WTC11 (cell line): ENCODE data around the gene SCAMP3. TPM values are rescaled to one million over a fixed set of nuclear protein-coding genes. Genes with fewer than 3 reads are reported as not detected.

Experiments
- ARID4B ChIP-seq: sonication (generic); formaldehyde crosslinking; IDR thresholded peaks from 2 replicates; pipeline ENCODE4 v1.8.0; 2023; ENCODE audit warnings: missing genetic modification reagents, mild to moderate bottlenecking, borderline replicate concordance
- ATF1 ChIP-seq: sonication (generic); formaldehyde crosslinking; IDR thresholded peaks from 2 replicates; pipeline ENCODE4 v1.8.1; 2023; ENCODE audit warnings: mild to moderate bottlenecking, moderate library complexity, missing genetic modification reagents
- CBFB ChIP-seq: sonication (generic); formaldehyde crosslinking; IDR thresholded peaks from 2 replicates; pipeline ENCODE4 v1.8.1; 2022; ENCODE audit warnings: mild to moderate bottlenecking, low read depth, missing genetic modification reagents
- CTCF ChIP-seq: fragments of 200-600 bp; IDR thresholded peaks from 2 replicates; pipeline ENCODE4 v1.8.0; 2022; ENCODE audit warnings: antibody characterized with exemption
- EMX1 ChIP-seq: fragments of 250-450 bp; sonication (Bioruptor Pico); IDR thresholded peaks from 2 replicates; pipeline ENCODE4 v1.8.0; 2021; ENCODE audit warnings: mild to moderate bottlenecking
- GTF2I ChIP-seq: fragments of 250-450 bp; sonication (Bioruptor Pico); conservative IDR thresholded peaks from 2 replicates; pipeline ENCODE4 v1.4.0; 2021; ENCODE audit warnings: mild to moderate bottlenecking
- HMGA2 ChIP-seq: fragments of 250-450 bp; sonication (Bioruptor Pico); IDR thresholded peaks from 2 replicates; pipeline ENCODE4 v1.4.0; 2021; ENCODE audit warnings: mild to moderate bottlenecking, moderate library complexity
- HMGXB4 ChIP-seq: sonication (generic); formaldehyde crosslinking; IDR thresholded peaks from 2 replicates; pipeline ENCODE4 v1.8.1; 2023; ENCODE audit warnings: mild to moderate bottlenecking, moderate library complexity, missing genetic modification reagents
- IRF1 ChIP-seq: sonication (generic); formaldehyde crosslinking; IDR thresholded peaks from 2 replicates; pipeline ENCODE4 v1.8.0; 2023; ENCODE audit warnings: missing genetic modification reagents
- IRF2 ChIP-seq: sonication (generic); formaldehyde crosslinking; IDR thresholded peaks from 2 replicates; pipeline ENCODE4 v1.8.0; 2022; ENCODE audit warnings: low read depth, missing genetic modification reagents, borderline replicate concordance
- JAZF1 ChIP-seq: fragments of 250-450 bp; sonication (Bioruptor Pico); IDR thresholded peaks from 2 replicates; pipeline ENCODE4 v1.9.0; 2021; ENCODE audit warnings: moderate library complexity, mild to moderate bottlenecking, inconsistent platforms
- JUN ChIP-seq: sonication (generic); formaldehyde crosslinking; IDR thresholded peaks from 2 replicates; pipeline ENCODE4 v1.8.0; 2023; ENCODE audit warnings: mild to moderate bottlenecking, missing genetic modification reagents
- MXD4 ChIP-seq: fragments of 250-450 bp; sonication (Bioruptor Pico); IDR thresholded peaks from 2 replicates; pipeline ENCODE4 v1.8.0; 2021; ENCODE audit warnings: mild to moderate bottlenecking, moderate library complexity, borderline replicate concordance
- MYBL2 ChIP-seq: sonication (generic); formaldehyde crosslinking; IDR thresholded peaks from 2 replicates; pipeline ENCODE4 v1.8.1; 2023; ENCODE audit warnings: mild to moderate bottlenecking, moderate library complexity, missing genetic modification reagents
- NFE2L1 ChIP-seq: sonication (generic); formaldehyde crosslinking; IDR thresholded peaks from 2 replicates; pipeline ENCODE4 v1.8.1; 2023; ENCODE audit warnings: missing genetic modification reagents
- NR1H2 ChIP-seq: sonication (generic); formaldehyde crosslinking; IDR thresholded peaks from 2 replicates; pipeline ENCODE4 v1.9.0; 2021; ENCODE audit warnings: mild to moderate bottlenecking, moderate library complexity, missing genetic modification reagents
- OVOL2 ChIP-seq: fragments of 250-450 bp; sonication (Bioruptor Pico); IDR thresholded peaks from 2 replicates; pipeline ENCODE4 v1.9.0; 2021; ENCODE audit warnings: mild to moderate bottlenecking, borderline replicate concordance
- PRRX2 ChIP-seq: fragments of 250-450 bp; sonication (Bioruptor Pico); IDR thresholded peaks from 2 replicates; pipeline ENCODE4 v1.8.0; 2021; ENCODE audit warnings: mild to moderate bottlenecking
- RELA ChIP-seq: sonication (generic); formaldehyde crosslinking; IDR thresholded peaks from 2 replicates; pipeline ENCODE4 v1.8.1; 2022; ENCODE audit warnings: missing genetic modification reagents, mild to moderate bottlenecking, borderline replicate concordance
- TP53 ChIP-seq: sonication (generic); formaldehyde crosslinking; IDR thresholded peaks from 2 replicates; pipeline ENCODE4 v1.8.1; 2023; ENCODE audit warnings: mild to moderate bottlenecking, missing genetic modification reagents
- ZNF121 ChIP-seq: sonication (generic); formaldehyde crosslinking; IDR thresholded peaks from 2 replicates; pipeline ENCODE4 v1.8.0; 2023; ENCODE audit warnings: missing genetic modification reagents
- ZNF219 ChIP-seq: sonication (generic); formaldehyde crosslinking; IDR thresholded peaks from 2 replicates; pipeline ENCODE4 v1.8.0; 2023; ENCODE audit warnings: missing genetic modification reagents, mild to moderate bottlenecking, borderline replicate concordance
- ZNF416 ChIP-seq: fragments of 250-450 bp; sonication (Bioruptor Pico); IDR thresholded peaks from 2 replicates; pipeline ENCODE4 v1.9.0; 2021; ENCODE audit warnings: mild to moderate bottlenecking, inconsistent platforms
- total RNA-seq: library from RNA; stranded (reverse); gene quantifications from 3 replicates; pipeline ENCODE4 v1.2.3, GENCODE V29; 2021
- TF ChIP-seq, protein P1 (sequence below): sonication (generic); formaldehyde crosslinking; IDR thresholded peaks from 2 replicates; pipeline ENCODE4 v1.8.1; 2022; ENCODE audit warnings: low read depth, mild to moderate bottlenecking, moderate library complexity, missing genetic modification reagents, borderline replicate concordance
- TF ChIP-seq, protein P2 (sequence below): sonication (generic); formaldehyde crosslinking; conservative IDR thresholded peaks from 2 replicates; pipeline ENCODE4 v1.8.1; 2023; ENCODE audit warnings: mild to moderate bottlenecking, low read depth, missing genetic modification reagents, moderate library complexity
- TF ChIP-seq, protein P3 (sequence below): sonication (generic); formaldehyde crosslinking; IDR thresholded peaks from 2 replicates; pipeline ENCODE4 v1.8.0; 2022; ENCODE audit warnings: mild to moderate bottlenecking, missing genetic modification reagents

Gene SCAMP3
- total RNA-seq, 1 experiment from 2014 or later, result 58.8 TPM

DNA sequence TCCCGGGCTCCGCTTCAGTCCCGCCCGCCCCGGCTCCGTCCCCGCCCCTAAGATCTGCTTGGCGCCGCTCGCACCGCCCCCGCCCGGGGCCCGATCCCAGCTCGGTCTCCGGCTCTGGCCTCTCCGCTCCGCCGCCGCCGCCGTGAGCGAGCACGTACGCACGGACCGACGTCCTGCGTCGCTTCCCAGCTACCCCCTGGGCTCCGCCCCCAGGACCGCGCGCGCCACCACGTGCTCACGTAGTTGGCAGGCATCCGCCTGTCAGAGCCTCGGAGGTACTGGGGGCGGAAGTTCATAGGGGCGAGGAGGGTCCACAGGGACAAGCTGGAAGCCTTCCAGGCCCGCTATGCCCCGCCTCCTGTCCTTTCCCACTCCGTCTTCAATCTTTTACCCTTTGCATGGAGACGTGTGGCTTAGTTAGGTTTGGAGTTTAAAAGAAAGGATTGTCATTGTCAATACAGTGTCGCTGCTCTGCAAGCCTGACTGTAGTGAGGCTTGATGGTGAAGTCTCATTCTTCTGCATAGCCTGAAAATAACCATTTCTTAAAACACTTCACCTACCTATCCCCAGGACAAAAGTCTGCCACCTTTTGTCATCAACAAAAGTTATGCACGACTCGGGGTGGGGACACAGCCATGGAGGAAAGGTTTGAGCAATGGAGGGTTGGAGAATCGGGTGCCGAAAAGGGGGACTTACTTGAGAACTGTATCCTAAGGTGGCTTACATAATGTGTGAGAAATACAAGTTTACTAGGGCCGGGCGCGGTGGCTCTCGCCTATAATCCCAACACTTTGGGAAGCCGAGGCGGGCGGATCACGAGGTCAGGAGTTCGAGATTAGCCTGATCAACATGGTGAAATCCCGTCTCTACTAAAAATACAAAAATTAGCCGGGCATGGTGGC is 11.4 kb upstream of the SCAMP3 start, which contains the start of gene CLK2 (continued):
- TF ChIP-seq, protein P1, sequence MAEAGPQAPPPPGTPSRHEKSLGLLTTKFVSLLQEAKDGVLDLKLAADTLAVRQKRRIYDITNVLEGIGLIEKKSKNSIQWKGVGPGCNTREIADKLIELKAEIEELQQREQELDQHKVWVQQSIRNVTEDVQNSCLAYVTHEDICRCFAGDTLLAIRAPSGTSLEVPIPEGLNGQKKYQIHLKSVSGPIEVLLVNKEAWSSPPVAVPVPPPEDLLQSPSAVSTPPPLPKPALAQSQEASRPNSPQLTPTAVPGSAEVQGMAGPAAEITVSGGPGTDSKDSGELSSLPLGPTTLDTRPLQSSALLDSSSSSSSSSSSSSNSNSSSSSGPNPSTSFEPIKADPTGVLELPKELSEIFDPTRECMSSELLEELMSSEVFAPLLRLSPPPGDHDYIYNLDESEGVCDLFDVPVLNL (CRISPR knock-in tag), result no peak
- TF ChIP-seq HMGXB4 (CRISPR knock-in tag) (peak; percentile 71; the same call in 1 of the 2 replicates), HMGA2 (no peak), PRRX2 (CRISPR knock-in tag) (no peak), ZNF416 (no peak), IRF1 (CRISPR knock-in tag) (no peak; the same call in 1 of the 2 replicates), JUN (CRISPR knock-in tag) (no peak), RELA (CRISPR knock-in tag) (no peak), MYBL2 (CRISPR knock-in tag) (peak; percentile 50; the same call in 1 of the 2 replicates), CTCF (no peak), MXD4 (CRISPR knock-in tag) (no peak), ARID4B (CRISPR knock-in tag) (peak; percentile 83; the same call in 1 of the 2 replicates), NR1H2 (no peak), IRF2 (no peak), ATF1 (CRISPR knock-in tag) (no peak), JAZF1 (CRISPR knock-in tag) (no peak), ZNF219 (no peak), GTF2I (no peak), OVOL2 (no peak), EMX1 (CRISPR knock-in tag) (no peak), TP53 (no peak), CBFB (CRISPR knock-in tag) (no peak), ZNF121 (CRISPR knock-in tag) (no peak), NFE2L1 (CRISPR knock-in tag) (peak; percentile 12; the same call in 1 of the 2 replicates)
- TF ChIP-seq, protein P2, sequence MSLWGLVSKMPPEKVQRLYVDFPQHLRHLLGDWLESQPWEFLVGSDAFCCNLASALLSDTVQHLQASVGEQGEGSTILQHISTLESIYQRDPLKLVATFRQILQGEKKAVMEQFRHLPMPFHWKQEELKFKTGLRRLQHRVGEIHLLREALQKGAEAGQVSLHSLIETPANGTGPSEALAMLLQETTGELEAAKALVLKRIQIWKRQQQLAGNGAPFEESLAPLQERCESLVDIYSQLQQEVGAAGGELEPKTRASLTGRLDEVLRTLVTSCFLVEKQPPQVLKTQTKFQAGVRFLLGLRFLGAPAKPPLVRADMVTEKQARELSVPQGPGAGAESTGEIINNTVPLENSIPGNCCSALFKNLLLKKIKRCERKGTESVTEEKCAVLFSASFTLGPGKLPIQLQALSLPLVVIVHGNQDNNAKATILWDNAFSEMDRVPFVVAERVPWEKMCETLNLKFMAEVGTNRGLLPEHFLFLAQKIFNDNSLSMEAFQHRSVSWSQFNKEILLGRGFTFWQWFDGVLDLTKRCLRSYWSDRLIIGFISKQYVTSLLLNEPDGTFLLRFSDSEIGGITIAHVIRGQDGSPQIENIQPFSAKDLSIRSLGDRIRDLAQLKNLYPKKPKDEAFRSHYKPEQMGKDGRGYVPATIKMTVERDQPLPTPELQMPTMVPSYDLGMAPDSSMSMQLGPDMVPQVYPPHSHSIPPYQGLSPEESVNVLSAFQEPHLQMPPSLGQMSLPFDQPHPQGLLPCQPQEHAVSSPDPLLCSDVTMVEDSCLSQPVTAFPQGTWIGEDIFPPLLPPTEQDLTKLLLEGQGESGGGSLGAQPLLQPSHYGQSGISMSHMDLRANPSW (CRISPR knock-in tag), result no peak
- TF ChIP-seq, protein P3, sequence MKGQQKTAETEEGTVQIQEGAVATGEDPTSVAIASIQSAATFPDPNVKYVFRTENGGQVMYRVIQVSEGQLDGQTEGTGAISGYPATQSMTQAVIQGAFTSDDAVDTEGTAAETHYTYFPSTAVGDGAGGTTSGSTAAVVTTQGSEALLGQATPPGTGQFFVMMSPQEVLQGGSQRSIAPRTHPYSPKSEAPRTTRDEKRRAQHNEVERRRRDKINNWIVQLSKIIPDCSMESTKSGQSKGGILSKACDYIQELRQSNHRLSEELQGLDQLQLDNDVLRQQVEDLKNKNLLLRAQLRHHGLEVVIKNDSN (CRISPR knock-in tag), result peak; percentile 95
